ENCODE data around the gene MICU1. TPM values are rescaled to one million over a fixed set of nuclear protein-coding genes. Genes with fewer than 3 reads are reported as not detected.

Gene MICU1
- total and polyA plus RNA-seq, 2 of the 13 experiments (the other 11 are each of a cell fraction or from before 2014, with no cell fraction given): 32.5 to 56.1 TPM

- TF ChIP-seq ZNF589 (CRISPR knock-in tag; conservative IDR thresholded peaks at IDR 0.05) (0 out of 2 replicates have a peak, but pooled peaks have one; percentile 78), GATAD1 (CRISPR knock-in tag; IDR thresholded peaks at IDR 0.05) (peak; percentile 97), HOXA9 (CRISPR knock-in tag; IDR thresholded peaks at IDR 0.05; ENCODE audit: borderline replicate concordance) (0 out of 2 replicates have a peak, but pooled peaks have one; percentile 62), AFF4 (CRISPR knock-in tag; IDR thresholded peaks at IDR 0.05) (no peak; the same call in 1 of the 2 replicates), THYN1 (CRISPR knock-in tag; IDR thresholded peaks at IDR 0.05; ENCODE audit: borderline replicate concordance, low read depth) (no peak), EZH2 (conservative IDR thresholded peaks at IDR 0.05; ENCODE audit: low read depth, low read length) (no peak), NKX3-1 (CRISPR knock-in tag; IDR thresholded peaks at IDR 0.05) (peak; percentile 51; the same call in 1 of the 2 replicates), SRY (CRISPR knock-in tag; IDR thresholded peaks at IDR 0.05) (no peak; the same call in 1 of the 2 replicates), NR1H2 (CRISPR knock-in tag; IDR thresholded peaks at IDR 0.05; ENCODE audit: borderline replicate concordance, low read depth) (no peak), ZBED4 (CRISPR knock-in tag; IDR thresholded peaks at IDR 0.05; ENCODE audit: borderline replicate concordance) (no peak; the same call in 1 of the 2 replicates), GRHL1 (CRISPR knock-in tag; conservative IDR thresholded peaks at IDR 0.05) (no peak), JARID2 (CRISPR knock-in tag; IDR thresholded peaks at IDR 0.05; ENCODE audit: insufficient replicate concordance) (no peak), MTF1 (CRISPR knock-in tag; IDR thresholded peaks at IDR 0.05) (no peak), XBP1 (CRISPR knock-in tag; IDR thresholded peaks at IDR 0.05) (no peak), YEATS4 (CRISPR knock-in tag; IDR thresholded peaks at IDR 0.05; ENCODE audit: borderline replicate concordance) (peak; percentile 96), ZNF790 (CRISPR knock-in tag; IDR thresholded peaks at IDR 0.05; ENCODE audit: borderline replicate concordance) (0 out of 2 replicates have a peak, but pooled peaks have one; percentile 72), PAX8 (CRISPR knock-in tag; IDR thresholded peaks at IDR 0.05; ENCODE audit: borderline replicate concordance) (no peak), RARA (CRISPR knock-in tag; IDR thresholded peaks at IDR 0.05) (no peak), ZNF326 (CRISPR knock-in tag; IDR thresholded peaks at IDR 0.05; ENCODE audit: borderline replicate concordance) (no peak)
These were observed 271.3 kb downstream of the MICU1 start, which contains the start of gene DNAJB12 (continued) for GRCh38 chr10:72354356-72355213.

Measured in HepG2 (cell line).